Stimulated activated naive CD4-positive, alpha-beta T cell treated with Interleukin-2 at 50 U/mL for 16 hours (primary cell): ENCODE results near the gene RAB11FIP3.
"Not testable (repeated sequence)": the region's sequence is repeated elsewhere in the genome, so short reads cannot be mapped to it uniquely, and the experiment has no call there.

Experiments
- DNase-seq: peaks from one replicate; lab custom pipeline; 2025; lab: John Stamatoyannopoulos, UW

The RAB11FIP3 gene

GRCh38 chr16:467249-467871 is 41.9 kb downstream of the RAB11FIP3 start:
- DNase-seq, result not testable (repeated sequence)

- no peak for DNase-seq
Measured at GRCh38 chr16:468068-468821, 42.8 kb downstream of the RAB11FIP3 start.

DNA sequence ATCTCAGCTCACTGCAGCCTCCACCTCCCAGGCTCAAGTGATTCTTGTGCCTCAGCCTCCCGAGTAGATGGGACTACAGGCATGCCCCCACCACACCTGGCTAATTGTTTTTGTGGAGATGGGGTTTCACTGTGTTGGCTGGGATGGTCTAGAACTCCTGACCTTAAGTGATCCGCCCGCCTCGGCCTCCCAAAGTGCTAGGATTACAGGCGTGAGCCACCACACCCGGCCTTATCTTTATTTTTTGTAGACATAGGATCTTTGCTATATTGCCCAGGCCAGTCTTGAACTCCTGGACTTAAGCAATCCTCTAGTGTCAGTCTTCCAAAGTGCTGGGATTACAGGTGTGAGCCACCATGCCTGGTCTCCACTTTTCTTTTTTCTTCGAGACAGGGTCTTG is 44.0 kb downstream of the RAB11FIP3 start:
- DNase-seq, result not testable (repeated sequence)

DNA sequence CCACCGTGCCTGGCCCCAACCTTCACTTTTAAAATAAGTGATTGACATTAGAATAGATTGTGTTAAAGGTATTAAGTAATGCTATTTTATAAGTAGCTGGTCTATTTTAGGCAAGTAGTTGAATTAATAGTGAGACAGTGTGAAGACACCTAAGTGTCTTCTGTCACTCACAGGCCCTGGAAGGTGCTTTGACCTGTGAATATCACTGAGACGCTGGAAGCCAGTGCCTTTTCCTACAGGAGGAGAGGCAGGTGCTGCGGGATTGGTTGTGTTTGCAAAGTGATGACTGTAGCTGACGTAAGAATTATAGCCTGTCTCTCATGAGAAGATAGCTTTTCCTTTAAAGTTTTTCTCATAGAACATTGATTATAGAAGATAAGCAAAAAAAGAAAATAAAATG is 45.0 kb downstream of the RAB11FIP3 start:
- DNase-seq, result no peak

- DNase-seq, result no peak
Measured at GRCh38 chr16:471353-472198, 46.1 kb downstream of the RAB11FIP3 start.

DNA sequence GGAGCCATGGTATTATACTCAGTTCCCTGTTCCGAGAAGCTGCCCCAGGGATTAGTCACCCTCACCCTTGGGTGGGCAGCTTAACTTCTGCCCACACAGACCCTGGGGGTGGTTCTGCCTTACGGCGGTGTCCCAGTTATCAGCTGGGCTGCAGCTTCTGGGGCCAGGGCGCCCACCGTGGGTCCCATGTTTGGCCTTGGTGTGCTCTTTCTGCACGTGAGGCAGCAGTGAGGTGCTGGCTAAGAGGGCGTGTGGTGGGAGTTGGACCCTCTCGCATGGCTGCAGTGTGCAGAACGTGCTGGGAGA is 46.7 kb downstream of the RAB11FIP3 start:
- no peak for DNase-seq

- DNase-seq, result no peak
Measured at GRCh38 chr16:473046-474043, 47.9 kb downstream of the RAB11FIP3 start.

DNA sequence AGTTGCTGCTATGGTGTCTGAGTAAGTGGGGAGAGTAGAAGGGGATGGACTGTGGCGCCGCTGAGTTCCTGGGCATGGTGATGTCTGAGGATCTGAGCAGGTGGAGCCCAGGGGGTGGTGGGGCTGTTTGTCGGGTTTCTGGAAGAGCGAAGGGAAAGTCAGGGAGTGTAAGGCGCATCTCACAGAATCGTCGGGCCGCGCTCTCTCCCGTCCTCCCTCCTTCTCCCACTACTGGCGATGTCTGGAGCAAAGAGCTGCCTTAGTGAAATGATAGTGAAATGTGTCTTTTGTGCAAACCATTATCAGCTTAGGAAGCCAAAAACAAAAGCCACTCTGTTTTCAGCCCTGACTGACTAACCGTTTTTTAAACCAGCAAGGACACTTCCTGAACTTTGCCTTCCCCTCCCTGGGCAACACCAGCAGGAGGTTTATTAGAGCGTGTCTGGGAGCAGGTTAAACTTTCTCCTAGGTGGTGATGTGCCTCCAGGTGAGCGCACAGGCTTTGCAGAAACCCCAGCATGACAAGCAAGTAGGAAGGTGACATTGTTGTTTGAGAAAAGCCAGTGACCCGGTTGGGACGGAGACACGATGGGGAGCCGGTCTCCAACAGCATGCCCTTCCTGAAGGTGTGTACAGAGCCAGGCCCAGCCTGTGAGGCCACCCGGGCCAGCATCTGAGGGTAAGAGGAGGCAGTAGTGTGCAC is 49.1 kb downstream of the RAB11FIP3 start:
- DNase-seq, result no peak

DNA sequence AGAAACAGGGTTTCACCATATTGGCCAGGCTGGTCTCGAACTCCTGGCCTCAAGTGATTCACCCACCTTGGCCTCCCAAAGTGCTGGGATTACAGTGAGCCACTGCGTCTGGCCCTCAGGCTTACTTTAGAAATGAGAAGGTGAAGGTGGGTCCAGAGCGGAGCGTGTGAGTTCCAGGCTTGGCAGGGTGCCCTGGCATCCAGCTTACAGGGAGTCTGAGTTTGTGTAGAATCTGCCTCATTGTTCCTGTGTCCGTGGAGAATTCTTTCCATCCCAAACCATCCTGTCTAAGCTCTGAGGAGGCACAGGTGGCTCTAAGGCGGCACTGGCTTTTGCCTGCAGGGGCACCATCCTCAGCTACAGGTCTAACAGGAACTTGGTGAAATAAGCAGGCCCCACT is 50.6 kb downstream of the RAB11FIP3 start:
- no peak for DNase-seq

GRCh38 chr16:477301-478157 is 52.1 kb downstream of the RAB11FIP3 start:
- DNase-seq, result no peak

DNA sequence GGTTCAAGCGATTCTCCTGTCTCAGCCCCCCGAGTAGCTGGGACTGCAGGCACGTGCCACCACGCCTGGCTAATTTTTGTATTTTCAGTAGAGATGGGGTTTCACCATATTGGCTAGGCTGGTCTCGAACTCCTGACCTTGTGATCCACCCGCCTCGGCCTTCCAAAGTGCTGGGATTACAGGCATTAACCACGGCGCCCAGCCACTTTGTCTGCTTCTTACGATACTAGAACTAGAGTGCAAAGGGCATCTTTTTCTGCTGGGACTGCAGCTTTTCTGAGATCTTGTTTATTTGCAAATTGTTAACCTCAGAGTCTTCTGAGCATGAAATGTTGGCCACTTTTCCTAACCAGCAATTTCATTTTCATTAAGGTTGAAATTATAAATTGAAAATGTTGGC is 52.8 kb downstream of the RAB11FIP3 start:
- DNase-seq, result not testable (repeated sequence)

DNA sequence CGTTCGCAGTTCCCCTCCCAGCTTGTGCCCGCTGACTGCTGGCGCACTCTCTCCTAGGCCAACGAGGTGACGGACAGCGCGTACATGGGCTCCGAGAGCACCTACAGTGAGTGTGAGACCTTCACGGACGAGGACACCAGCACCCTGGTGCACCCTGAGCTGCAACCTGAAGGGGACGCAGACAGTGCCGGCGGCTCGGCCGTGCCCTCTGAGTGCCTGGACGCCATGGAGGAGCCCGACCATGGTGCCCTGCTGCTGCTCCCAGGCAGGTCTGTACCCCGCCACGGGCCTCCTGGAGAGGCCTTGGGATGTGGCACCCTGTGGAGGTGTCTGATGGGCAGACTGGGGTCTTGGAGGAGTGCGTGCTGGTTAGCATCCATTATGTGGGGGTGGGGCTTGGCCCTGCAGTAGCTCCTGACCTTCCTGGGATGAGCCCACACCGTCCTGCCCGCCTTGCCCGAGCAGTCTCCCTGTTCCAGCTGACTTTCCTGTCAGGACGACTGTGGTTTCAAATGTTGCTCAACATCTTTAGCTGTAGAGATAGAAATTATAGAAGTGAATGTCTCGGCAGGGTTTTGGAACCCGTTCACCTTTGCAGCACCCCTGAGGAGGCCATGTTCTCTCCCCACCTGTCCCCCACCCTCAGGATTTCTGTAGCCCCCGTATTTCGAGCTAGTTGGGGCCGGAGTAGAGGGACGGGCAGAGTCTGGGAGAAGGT is 57.2 kb downstream of the RAB11FIP3 start:
- DNase-seq, result no peak

GRCh38 chr16:483341-484075 is 58.1 kb downstream of the RAB11FIP3 start:
- DNase-seq, result no peak

DNA sequence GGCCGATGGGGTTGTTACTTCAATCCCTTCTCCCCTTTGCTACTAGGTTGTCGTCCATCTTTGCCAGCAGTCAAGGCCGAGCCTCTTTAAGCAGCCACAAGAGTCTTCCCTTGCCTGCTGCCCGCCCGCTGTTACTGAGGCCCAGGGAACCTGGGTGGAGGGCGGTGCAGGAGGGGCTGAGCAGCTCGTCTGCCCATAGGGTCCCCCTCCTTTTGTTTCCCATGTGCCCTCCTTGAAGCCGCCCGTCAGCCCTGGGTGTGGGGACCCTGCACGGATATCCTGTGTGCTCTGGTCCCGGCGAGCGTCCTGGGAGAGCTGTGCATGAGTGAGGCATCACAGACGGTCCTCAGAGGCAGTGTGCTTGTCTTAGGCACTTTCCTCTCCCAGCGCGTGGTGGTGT is 64.2 kb downstream of the RAB11FIP3 start:
- no peak for DNase-seq

DNA sequence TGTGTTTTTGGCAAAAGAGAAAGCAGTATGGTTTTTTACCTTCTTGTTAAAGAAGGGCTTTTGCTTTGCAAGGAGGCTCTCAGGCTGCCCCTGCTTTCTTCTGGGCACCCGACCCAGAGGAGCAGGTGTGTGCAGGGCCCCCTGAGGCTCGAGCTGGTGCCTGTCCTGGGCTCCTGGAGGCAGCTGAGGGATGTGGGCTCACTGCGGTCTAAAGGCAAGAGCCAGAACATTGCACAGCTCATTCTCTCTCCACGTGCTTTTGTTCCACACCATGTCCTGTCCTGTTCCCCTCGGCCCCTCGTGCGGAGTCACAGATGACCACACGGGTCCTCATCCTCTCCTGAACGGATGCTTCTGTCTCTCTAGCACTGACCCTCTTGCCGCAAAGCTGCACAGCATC is 65.3 kb downstream of the RAB11FIP3 start:
- DNase-seq, result no peak

GRCh38 chr16:491220-491919 is 65.9 kb downstream of the RAB11FIP3 start:
- no peak for DNase-seq

GRCh38 chr16:492211-492875 is 66.9 kb downstream of the RAB11FIP3 start:
- no peak for DNase-seq

GRCh38 chr16:494676-495075 is 69.2 kb downstream of the RAB11FIP3 start:
- not testable (repeated sequence) for DNase-seq
